Muscle layer of duodenum (tissue), 2 donors: ENCODE results near the gene RECQL5.
A peak's percentile ranks its signal among the peaks of the same experiment; 100 is the strongest.

ENCODE experiments used
- H3K27ac ChIP-seq: one replicate; pipeline ENCODE4 v1.7.0; 2013; ENCODE audit warnings: mild to moderate bottlenecking, low read length
- H3K27me3 ChIP-seq: one replicate; pipeline ENCODE4 v1.7.0; 2013; ENCODE audit warnings: low read depth, mild to moderate bottlenecking, control low read depth, low read length
- H3K36me3 ChIP-seq, 2 donors: one replicate each; pipeline ENCODE4 v1.7.0; 2013; ENCODE audit warnings: low read length in 2 of 2, control low read depth in 1 of 2, mild to moderate bottlenecking in 1 of 2; ENCODE audit not compliant: insufficient read depth in 2 of 2, control insufficient read depth in 1 of 2
- H3K4me1 ChIP-seq, 2 donors: one replicate each; pipeline ENCODE4 v1.7.0; 2013; ENCODE audit warnings: low read length in 2 of 2, mild to moderate bottlenecking in 2 of 2, control low read depth in 1 of 2, moderate library complexity in 1 of 2; ENCODE audit not compliant: insufficient read depth in 2 of 2, control insufficient read depth in 1 of 2
- H3K4me3 ChIP-seq, 2 donors: one replicate each; pipeline ENCODE4 v1.7.0; 2013; ENCODE audit warnings: low read length in 2 of 2, low read depth in 1 of 2, mild to moderate bottlenecking in 1 of 2
- H3K9me3 ChIP-seq, 2 donors: one replicate each; pipeline ENCODE4 v1.7.0; 2013; ENCODE audit warnings: low read length in 2 of 2, control low read depth in 1 of 2, mild to moderate bottlenecking in 1 of 2; ENCODE audit not compliant: control insufficient read depth in 1 of 2
- donor health status: healthy.

Gene RECQL5

DNA sequence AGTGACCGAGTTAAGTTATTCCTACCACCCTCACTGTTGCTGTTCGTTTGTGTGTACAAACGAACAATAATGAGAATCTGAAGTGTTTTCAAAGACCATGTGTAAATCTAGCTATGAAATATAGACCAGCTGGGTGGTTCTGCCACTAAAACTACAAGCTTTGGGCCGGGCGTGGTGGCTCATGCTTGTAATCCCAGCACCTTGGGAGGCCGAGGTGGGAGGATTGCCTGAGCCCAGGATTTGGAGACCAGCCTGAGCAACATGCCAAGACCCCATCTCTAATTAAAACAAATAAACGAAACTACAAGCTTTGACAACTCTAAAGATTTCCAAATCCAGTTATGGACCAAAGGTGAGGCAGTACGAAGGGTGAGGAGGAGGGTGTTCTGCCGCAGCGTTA lies 973 bp downstream of the RECQL5 start:
- peaks cover 23 to 53% of the 10 kb centered on the region in 2 donors for H3K36me3 ChIP-seq
- peak overlapping the region; percentile 79 to 96 for H3K4me3 ChIP-seq
- H3K27ac ChIP-seq, result peak overlapping the region; percentile 95
- H3K9me3 ChIP-seq, result no peaks in the 10 kb centered on the region
- H3K4me1 ChIP-seq, result peaks cover 17 to 20% of the 10 kb centered on the region in 2 donors
- no peaks in the 10 kb centered on the region for H3K27me3 ChIP-seq

DNA sequence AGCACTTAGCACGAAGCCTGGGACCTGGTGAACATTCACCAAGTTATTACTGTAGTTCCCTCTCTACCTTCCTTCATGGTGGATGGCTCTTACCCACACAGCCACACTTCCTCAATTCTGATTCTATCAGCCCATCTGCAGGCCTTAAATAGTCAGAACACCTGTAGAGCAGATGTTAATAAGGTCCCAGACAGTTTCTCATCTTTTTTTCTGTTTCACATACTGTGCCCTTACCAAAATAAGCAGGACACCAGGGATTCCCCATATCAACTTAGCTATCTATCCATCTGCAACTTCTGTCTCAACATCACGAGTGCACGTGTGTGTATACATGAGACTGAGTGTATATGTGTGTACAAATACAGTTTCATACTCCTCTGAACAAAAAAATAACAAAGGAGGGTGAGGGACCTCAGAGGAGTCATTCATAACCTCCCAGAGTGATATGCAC lies 2.8 kb downstream of the RECQL5 start:
- H3K27me3 ChIP-seq, result no peaks in the 10 kb centered on the region
- no peaks in the 10 kb centered on the region for H3K9me3 ChIP-seq
- H3K27ac ChIP-seq, result no peak overlapping the region
- H3K4me3 ChIP-seq, result no peak overlapping the region
- peaks cover 17 to 20% of the 10 kb centered on the region in 2 donors for H3K4me1 ChIP-seq
- H3K36me3 ChIP-seq, result peaks cover 21 to 51% of the 10 kb centered on the region in 2 donors

- peaks cover 7 to 10% of the 10 kb centered on the region in 2 donors for H3K4me1 ChIP-seq
- H3K4me3 ChIP-seq, result no peak overlapping the region
- H3K27ac ChIP-seq, result no peak overlapping the region
- no peaks in the 10 kb centered on the region for H3K9me3 ChIP-seq
- peaks cover 24 to 52% of the 10 kb centered on the region in 2 donors for H3K36me3 ChIP-seq
- no peaks in the 10 kb centered on the region for H3K27me3 ChIP-seq
Observed at GRCh38 chr17:75662511-75662910, 4.4 kb downstream of the RECQL5 start.

DNA sequence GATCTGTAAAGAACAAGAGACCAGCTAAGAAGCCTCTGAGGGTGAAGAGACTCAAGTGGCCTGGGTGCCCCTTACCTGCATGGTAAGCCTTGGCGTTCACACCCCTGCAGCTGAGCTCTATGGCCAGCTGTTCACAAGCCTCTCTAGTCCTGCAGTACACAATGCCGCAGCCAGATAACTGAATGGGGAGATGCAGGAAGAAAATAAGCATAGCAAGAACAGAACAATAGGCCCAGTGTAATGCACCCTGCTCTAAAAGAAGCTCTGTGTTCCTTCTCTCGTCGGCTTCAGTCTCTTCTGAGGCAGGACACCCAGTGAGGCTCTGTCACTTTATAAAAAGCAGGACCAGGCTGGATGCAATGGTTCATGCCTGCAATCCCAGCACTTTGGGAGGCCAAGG lies 5.4 kb downstream of the RECQL5 start:
- peaks cover 24 to 59% of the 10 kb centered on the region in 2 donors for H3K36me3 ChIP-seq

DNA sequence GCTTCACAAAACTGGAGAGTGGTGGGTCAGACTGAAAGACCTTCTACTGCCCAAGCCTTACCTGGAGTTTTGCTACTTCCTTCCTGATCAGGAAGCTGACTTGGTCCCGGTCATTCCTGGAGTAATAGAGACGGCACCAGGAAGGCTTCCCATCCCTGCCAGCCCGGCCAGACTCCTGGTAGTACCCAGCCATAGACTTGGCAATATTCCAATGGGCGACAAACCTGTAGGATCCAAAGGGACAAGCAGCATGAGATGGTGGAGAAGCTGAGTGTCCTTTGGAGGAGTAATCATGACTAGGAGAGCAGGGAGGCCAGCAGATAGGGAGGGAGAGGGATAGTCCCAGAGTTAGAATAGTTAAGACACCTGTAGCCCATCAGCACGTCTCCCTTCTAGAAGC lies 8.7 kb downstream of the RECQL5 start:
- Histone ChIP-seq H3K9me3 (no peaks in the 10 kb centered on the region), H3K27ac (no peak overlapping the region), H3K4me3 (no peak overlapping the region), H3K36me3 (peaks cover 24 to 50% of the 10 kb centered on the region in 2 donors), H3K4me1 (no peaks in the 10 kb centered on the region), H3K27me3 (no peaks in the 10 kb centered on the region)

More for the DNA sequence above, 5.4 kb downstream of the RECQL5 start:
- Histone ChIP-seq H3K9me3 (no peaks in the 10 kb centered on the region), H3K4me3 (no peak overlapping the region), H3K27me3 (no peaks in the 10 kb centered on the region), H3K4me1 (peaks cover 7 to 10% of the 10 kb centered on the region in 2 donors), H3K27ac (no peak overlapping the region)

DNA sequence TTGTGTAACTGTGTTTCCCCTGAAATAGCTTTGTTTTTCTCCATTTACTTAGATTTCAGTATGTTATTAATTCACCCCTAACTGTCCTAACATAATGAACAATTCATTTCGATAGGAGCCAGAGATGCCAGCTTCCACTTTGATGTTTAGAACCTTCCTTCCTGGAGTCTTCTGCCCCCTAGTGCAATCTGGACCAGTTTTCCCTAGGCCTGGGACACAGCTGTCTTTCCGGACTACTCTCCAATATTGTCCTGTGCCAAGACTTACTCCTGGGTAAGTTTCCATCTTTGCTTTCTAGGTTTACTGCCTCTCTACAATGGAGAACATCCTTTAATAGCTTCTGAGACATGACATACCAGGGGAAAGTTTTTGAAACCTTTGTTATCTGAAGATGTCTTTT lies 12.8 kb downstream of the RECQL5 start:
- Histone ChIP-seq H3K4me3 (no peak overlapping the region), H3K27me3 (no peaks in the 10 kb centered on the region), H3K36me3 (peaks cover 14 to 41% of the 10 kb centered on the region in 2 donors), H3K9me3 (no peaks in the 10 kb centered on the region), H3K27ac (no peak overlapping the region), H3K4me1 (peaks cover 0 to 3% of the 10 kb centered on the region in 2 donors)

- Histone ChIP-seq H3K4me1 (peaks cover 0 to 3% of the 10 kb centered on the region in 2 donors), H3K9me3 (no peaks in the 10 kb centered on the region), H3K27ac (no peak overlapping the region), H3K4me3 (no peak overlapping the region), H3K36me3 (peaks cover 11 to 37% of the 10 kb centered on the region in 2 donors), H3K27me3 (no peaks in the 10 kb centered on the region)
Observed at GRCh38 chr17:75652934-75653549, 13.9 kb downstream of the RECQL5 start.

DNA sequence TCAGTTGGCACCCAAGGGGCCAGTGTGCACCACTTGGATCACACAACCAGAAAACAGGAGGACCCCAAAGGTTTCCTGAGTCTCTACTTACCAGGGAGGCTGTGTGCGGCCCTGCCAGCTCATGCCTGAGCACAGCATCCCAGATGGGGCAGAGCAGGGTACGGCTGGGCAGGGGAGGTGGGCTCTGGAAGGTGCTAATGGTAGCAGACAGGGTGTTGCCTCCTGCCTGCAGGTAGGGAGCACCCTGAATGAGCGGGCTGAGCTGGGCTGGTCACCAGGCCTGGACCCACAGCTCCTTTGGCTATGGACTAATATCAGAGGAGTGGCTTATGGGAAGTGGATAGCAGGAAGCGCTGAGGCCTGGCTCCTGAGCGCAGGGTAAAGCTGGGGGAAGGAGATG lies 14.6 kb downstream of the RECQL5 start:
- Histone ChIP-seq H3K27me3 (no peaks in the 10 kb centered on the region), H3K36me3 (peaks cover 10 to 35% of the 10 kb centered on the region in 2 donors), H3K4me3 (no peak overlapping the region), H3K9me3 (no peaks in the 10 kb centered on the region), H3K27ac (no peak overlapping the region), H3K4me1 (peaks cover 0 to 3% of the 10 kb centered on the region in 2 donors)

DNA sequence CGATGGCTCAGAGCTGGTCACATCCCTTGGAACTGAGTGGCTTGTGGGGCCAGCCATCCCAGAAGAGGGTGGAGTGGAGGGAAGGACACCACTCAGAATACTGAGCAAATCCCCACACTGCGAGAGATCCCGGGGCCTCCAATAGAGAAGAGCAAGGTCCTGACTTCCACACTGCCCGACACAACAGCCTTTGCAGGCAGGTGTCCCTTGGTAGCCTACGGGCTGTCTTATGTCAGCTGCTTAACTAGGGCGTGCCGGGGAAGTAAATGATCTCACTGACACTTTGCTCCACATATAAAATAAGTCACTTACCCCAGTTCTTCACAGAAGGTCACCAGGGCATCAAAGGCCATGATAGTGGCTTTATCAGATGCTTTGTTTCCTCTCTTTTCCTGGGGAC lies 16.1 kb downstream of the RECQL5 start:
- no peaks in the 10 kb centered on the region for H3K9me3 ChIP-seq
- no peak overlapping the region for H3K27ac ChIP-seq
- H3K36me3 ChIP-seq, result peaks cover 10 to 36% of the 10 kb centered on the region in 2 donors
- H3K4me3 ChIP-seq, result no peak overlapping the region
- H3K4me1 ChIP-seq, result peaks cover 0 to 3% of the 10 kb centered on the region in 2 donors
- H3K27me3 ChIP-seq, result no peaks in the 10 kb centered on the region

- no peaks in the 10 kb centered on the region for H3K9me3 ChIP-seq
- no peaks in the 10 kb centered on the region for H3K27me3 ChIP-seq
- peaks cover 0 to 3% of the 10 kb centered on the region in 2 donors for H3K4me1 ChIP-seq
- peaks cover 10 to 36% of the 10 kb centered on the region in 2 donors for H3K36me3 ChIP-seq
- no peak overlapping the region for H3K4me3 ChIP-seq
- no peak overlapping the region for H3K27ac ChIP-seq
Observed at GRCh38 chr17:75649687-75650086, 17.3 kb downstream of the RECQL5 start.

DNA sequence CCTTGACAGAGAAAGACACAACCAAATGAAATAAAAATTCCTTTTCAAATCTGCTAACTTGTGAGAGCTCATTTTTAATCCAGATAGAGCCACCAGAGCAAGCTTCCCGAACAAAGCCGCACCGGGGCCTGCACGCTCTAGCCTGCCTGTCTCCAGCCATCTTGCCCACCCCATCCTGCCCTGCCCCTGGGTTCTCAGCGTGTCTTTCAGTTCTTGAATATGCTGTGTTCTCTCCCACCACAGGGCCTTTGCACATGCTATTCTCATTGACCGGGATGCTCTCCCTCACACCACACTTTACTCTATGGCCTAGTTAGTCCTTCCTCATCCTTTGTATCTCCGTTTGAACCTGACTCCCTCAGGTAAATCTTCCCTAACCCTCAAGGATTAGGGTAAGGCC lies 19.0 kb downstream of the RECQL5 start:
- Histone ChIP-seq H3K4me3 (no peak overlapping the region), H3K4me1 (peaks cover 0 to 3% of the 10 kb centered on the region in 2 donors), H3K27me3 (no peaks in the 10 kb centered on the region), H3K9me3 (no peaks in the 10 kb centered on the region), H3K36me3 (peaks cover 14 to 36% of the 10 kb centered on the region in 2 donors), H3K27ac (no peak overlapping the region)

DNA sequence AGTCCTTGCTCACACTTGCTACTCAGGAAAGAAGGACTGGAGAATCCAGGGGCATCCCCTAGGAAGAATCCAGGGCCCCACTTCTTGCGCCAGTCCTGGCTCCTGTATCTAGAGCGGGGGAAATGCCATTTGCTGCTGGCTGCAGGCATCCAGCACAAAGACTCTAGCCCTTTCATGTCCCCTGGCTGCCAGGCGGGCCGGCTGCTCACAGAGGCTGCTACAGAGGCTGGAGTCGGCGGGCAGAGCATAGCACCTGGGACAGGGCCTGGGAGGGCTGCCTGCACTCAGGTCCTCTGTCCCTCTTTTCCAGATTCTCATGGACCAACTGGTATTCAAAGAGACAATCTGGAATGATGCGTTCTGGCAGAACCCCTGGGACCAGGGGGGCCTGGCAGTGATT lies 19.9 kb downstream of the RECQL5 start:
- Histone ChIP-seq H3K4me3 (no peak overlapping the region), H3K4me1 (peaks cover 0 to 3% of the 10 kb centered on the region in 2 donors), H3K36me3 (peaks cover 14 to 31% of the 10 kb centered on the region in 2 donors), H3K27ac (peak overlapping the region; percentile 83), H3K27me3 (no peaks in the 10 kb centered on the region), H3K9me3 (no peaks in the 10 kb centered on the region)
